Measurements from ENCODE around the gene SPI1. TPM values are rescaled to one million over a fixed set of nuclear protein-coding genes. Genes with fewer than 3 reads are reported as not detected.

Gene SPI1
- total RNA-seq, 1 donor from 2014 or later: 8.3 TPM

GRCh38 chr11:47349521-47350095, 28.7 kb downstream of the SPI1 start:
- Histone ChIP-seq H3K4me3 (peak overlapping the region; percentile 77), H3K36me3 (peaks cover 56% of the 10 kb centered on the region), H3K4me1 (peaks cover 64% of the 10 kb centered on the region), H3K9me3 (replicated peaks) (no peaks in the 10 kb centered on the region), H3K27me3 (ENCODE audit: low read depth) (no peaks in the 10 kb centered on the region), H3K27ac (replicated peaks) (peak overlapping the region; percentile 97)
- DNase-seq: no peak
- intact Hi-C loops (cut with micrococcal nuclease): no loop called here
- TF ChIP-seq, protein P1, sequence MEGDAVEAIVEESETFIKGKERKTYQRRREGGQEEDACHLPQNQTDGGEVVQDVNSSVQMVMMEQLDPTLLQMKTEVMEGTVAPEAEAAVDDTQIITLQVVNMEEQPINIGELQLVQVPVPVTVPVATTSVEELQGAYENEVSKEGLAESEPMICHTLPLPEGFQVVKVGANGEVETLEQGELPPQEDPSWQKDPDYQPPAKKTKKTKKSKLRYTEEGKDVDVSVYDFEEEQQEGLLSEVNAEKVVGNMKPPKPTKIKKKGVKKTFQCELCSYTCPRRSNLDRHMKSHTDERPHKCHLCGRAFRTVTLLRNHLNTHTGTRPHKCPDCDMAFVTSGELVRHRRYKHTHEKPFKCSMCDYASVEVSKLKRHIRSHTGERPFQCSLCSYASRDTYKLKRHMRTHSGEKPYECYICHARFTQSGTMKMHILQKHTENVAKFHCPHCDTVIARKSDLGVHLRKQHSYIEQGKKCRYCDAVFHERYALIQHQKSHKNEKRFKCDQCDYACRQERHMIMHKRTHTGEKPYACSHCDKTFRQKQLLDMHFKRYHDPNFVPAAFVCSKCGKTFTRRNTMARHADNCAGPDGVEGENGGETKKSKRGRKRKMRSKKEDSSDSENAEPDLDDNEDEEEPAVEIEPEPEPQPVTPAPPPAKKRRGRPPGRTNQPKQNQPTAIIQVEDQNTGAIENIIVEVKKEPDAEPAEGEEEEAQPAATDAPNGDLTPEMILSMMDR (IDR thresholded peaks at IDR 0.05; ENCODE audit: borderline replicate concordance): no peak

DNA sequence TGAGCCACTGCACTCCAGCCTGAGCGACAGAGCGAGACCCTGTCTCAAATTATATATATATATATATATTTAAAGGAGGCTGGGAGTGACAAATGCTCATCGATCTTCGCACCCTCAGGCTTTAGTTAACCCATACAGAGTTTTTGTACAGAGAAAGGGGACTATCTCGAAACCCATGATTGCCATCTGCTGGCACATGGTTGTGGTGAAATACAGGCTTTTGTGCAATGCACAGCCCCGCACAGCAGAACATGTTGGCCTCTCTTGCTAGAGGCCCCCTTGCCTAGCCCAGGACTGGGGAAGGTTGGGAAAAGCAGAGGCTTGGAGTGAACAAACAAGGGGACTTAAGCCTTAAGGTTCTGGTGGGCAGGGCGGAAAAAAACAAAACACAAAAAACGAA, 29.5 kb downstream of the SPI1 start:
- TF ChIP-seq, protein P1 (IDR thresholded peaks at IDR 0.05; ENCODE audit: borderline replicate concordance): no peak
- Histone ChIP-seq H3K4me1 (peaks cover 68% of the 10 kb centered on the region), H3K4me3 (peak overlapping the region; percentile 77), H3K9me3 (replicated peaks) (no peaks in the 10 kb centered on the region), H3K27me3 (ENCODE audit: low read depth) (no peaks in the 10 kb centered on the region), H3K36me3 (peaks cover 64% of the 10 kb centered on the region), H3K27ac (replicated peaks) (peak overlapping the region; percentile 97)
- no peak for DNase-seq
- intact Hi-C loops (cut with micrococcal nuclease): no loop called here

GRCh38 chr11:47348131-47348802, 30.1 kb downstream of the SPI1 start:
- intact Hi-C loops (cut with micrococcal nuclease): no loop called here
- Histone ChIP-seq H3K4me1 (peaks cover 68% of the 10 kb centered on the region), H3K9me3 (replicated peaks) (no peaks in the 10 kb centered on the region), H3K27ac (replicated peaks) (peak overlapping the region; percentile 97), H3K4me3 (peak overlapping the region; percentile 77), H3K27me3 (ENCODE audit: low read depth) (no peaks in the 10 kb centered on the region), H3K36me3 (peaks cover 66% of the 10 kb centered on the region)
- no peak for DNase-seq
- TF ChIP-seq, protein P1 (IDR thresholded peaks at IDR 0.05; ENCODE audit: borderline replicate concordance): no peak

GRCh38 chr11:47347137-47347536, 31.2 kb downstream of the SPI1 start:
- Histone ChIP-seq H3K27me3 (ENCODE audit: low read depth) (no peaks in the 10 kb centered on the region), H3K27ac (replicated peaks) (peak overlapping the region; percentile 97), H3K4me3 (peak overlapping the region; percentile 77), H3K4me1 (peaks cover 77% of the 10 kb centered on the region), H3K36me3 (peaks cover 72% of the 10 kb centered on the region), H3K9me3 (replicated peaks) (no peaks in the 10 kb centered on the region)
- DNase-seq: no peak
- TF ChIP-seq, protein P1 (IDR thresholded peaks at IDR 0.05; ENCODE audit: borderline replicate concordance): no peak
- intact Hi-C loops (cut with micrococcal nuclease): no loop called here

GRCh38 chr11:47345890-47346563, 32.3 kb downstream of the SPI1 start:
- TF ChIP-seq, protein P1 (IDR thresholded peaks at IDR 0.05; ENCODE audit: borderline replicate concordance): no peak
- H3K27me3 ChIP-seq (ENCODE audit: low read depth): no peaks in the 10 kb centered on the region
- H3K4me3 ChIP-seq: peak overlapping the region; percentile 77
- no peak for DNase-seq
- intact Hi-C loops (cut with micrococcal nuclease): no loop called here
- H3K27ac ChIP-seq (replicated peaks): peak overlapping the region; percentile 97
- H3K4me1 ChIP-seq: peaks cover 84% of the 10 kb centered on the region
- no peaks in the 10 kb centered on the region for H3K9me3 ChIP-seq (replicated peaks)
- peaks cover 75% of the 10 kb centered on the region for H3K36me3 ChIP-seq

All from left ventricle myocardium inferior (tissue), 1 donor.